Testis (tissue), 2 donors: ENCODE data around the gene SMG6.

Experiments used
- CTCF ChIP-seq, 3 experiments: fragments of 450-650 bp in 2 of 3; fragments of 200-600 bp in 1 of 3; sonication (generic) in 1 of 3; IDR thresholded peaks; one replicate each; pipeline ENCODE4 v1.5.1; 2016 to 2019; ENCODE audit warnings: antibody characterized with exemption in 3 of 3, mild to moderate bottlenecking in 2 of 3, moderate library complexity in 1 of 3
- POLR2A ChIP-seq: fragments of 450-650 bp; IDR thresholded peaks from one replicate; pipeline ENCODE4 v1.6.1; 2017; ENCODE audit warnings: antibody characterized with exemption, mild to moderate bottlenecking, moderate library complexity

GRCh38 chr17:2239882-2240430, 63.6 kb downstream of the SMG6 start:
- TF ChIP-seq CTCF (IDR thresholded peaks at IDR 0.05) (no peak), POLR2A (no peak)
